HS-27A (cell line): ENCODE data around the gene TNFRSF8.

Experiments
- DNase-seq: peaks from one replicate; pipeline ENCODE4 v3.0.0-alpha.2; 2012; ENCODE audit warnings: low read depth, missing footprints

TNFRSF8 gene

GRCh38 chr1:12159816-12160215 is 96.7 kb downstream of the TNFRSF8 start:
- no peak for DNase-seq

GRCh38 chr1:12161324-12161661 is 98.2 kb downstream of the TNFRSF8 start:
- no peak for DNase-seq

- DNase-seq = peak; percentile 85
Measured at GRCh38 chr1:12161662-12162458, 98.8 kb downstream of the TNFRSF8 start.

DNA sequence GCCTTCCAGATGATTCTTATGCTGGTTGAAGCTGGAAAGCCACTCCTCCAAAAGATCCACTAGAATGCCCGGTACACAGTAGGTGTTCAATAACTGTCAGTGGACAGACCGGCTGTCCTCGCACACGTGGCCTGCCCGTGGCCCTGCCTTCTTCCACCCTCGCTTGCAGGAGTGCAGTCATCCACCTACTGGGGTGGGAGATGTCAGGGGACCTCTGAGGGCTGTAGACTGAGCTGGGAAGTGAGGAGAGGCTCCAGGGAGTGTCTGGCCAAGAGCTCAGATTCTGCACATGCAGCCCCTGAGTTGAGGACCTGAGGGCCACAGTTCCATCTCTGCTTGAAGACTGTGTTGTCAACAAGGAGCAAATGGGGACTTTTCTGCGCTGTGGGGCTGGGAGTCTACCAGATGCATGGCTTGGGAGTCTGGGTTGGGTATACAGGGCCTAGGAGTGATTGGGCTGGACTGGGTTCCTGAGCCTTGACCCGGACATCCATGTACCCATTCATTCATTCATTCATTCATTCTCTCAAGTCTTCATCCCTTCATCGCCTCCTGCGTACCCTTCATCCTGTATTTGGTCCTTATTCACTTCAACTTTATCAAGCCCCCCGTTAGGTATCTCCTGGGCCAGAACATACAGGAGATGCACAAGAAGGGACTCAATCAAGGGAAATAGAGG is 99.5 kb downstream of the TNFRSF8 start:
- no peak for DNase-seq

DNA sequence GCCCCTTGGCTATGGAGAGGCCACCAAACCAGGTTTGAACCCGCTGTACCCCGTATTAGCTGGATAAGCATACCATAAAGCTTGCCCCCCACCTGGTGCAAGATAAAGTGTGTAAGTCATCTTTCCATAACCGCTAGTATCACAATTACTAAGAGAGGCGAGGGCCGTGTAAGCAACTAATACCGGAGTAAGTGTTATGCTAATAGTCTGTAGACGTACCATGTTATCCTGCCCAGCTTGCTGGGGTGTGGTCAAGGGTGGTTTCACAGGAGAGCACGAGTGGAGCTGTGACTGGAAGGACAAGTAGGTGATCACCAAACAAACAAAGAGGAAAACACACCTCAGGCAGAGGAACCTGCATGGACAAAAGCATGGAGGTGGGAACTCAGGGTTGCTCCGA is 100.1 kb downstream of the TNFRSF8 start:
- DNase-seq = no peak

DNA sequence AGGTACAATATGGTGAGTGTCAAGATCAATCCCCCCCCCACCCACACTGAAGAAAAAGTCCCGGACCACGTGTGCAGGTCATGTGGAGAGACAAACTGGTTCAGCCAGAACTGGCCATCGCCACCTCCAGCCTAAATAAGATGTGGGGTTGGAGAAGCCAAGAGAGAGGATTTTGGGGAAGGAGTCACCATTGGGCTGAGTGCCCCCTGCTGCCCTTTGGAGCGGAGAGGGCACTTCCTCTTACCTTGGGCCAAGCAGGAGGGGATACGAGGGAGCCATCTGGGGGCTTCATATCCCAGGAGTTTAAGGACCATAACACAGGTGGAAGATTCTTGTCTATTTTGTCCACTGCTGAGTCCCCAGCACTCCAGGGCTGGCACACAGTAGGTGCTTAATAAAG is 101.1 kb downstream of the TNFRSF8 start:
- no peak for DNase-seq

DNA sequence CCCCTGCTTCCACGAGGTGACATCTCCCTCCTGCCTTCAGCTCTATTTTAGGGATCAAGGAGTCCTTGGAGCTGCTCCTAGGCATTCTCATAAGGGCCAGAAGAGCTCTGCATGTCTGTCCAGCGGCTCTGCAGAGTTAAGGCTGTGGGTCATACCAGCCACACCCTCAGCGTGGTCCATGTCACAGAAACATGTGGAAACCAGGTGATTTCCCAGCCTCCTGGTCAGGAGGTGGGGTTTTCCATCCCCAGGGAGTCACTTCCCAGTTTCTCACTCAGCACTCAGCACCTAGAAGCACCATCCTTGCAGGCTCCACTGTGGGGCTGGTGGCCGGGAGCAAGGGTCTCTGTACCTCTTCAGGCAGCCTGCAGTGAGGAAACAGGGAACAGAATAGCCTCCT is 102.2 kb downstream of the TNFRSF8 start:
- DNase-seq = no peak

DNA sequence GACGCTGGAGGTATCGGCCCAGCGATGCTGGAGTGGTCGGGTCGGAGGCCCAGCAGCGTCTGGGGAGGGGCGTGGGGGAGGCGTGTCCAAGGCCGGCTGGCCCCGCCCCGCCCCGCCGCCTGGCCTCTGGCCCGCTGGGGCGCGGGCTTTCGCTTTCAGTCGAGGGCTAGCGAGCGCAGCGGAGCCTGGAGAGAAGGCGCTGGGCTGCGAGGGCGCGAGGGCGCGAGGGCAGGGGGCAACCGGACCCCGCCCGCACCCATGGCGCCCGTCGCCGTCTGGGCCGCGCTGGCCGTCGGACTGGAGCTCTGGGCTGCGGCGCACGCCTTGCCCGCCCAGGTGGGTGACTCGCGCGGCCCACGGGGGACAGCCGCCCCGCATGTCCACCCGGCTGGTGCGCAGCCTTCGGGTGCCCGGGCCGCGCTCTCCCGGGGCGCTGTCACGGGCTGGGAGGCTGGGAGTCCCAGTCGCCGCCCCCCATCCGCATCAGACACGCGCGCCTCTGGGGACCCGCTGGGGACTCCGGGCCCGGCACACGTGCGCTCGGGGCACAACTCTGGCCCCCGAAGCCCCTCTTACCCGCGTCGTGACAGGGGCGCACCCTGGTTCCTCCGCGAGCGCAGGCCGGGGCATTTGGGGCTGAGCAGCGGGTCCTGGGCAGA is 103.9 kb downstream of the TNFRSF8 start, which contains the start of gene TNFRSF1B:
TNFRSF1B (plus strand) TSS at position 158 of the 659 bp plus-strand sequence; CDS start at position 259, 101 bp downstream.
- DNase-seq = no peak

DNA sequence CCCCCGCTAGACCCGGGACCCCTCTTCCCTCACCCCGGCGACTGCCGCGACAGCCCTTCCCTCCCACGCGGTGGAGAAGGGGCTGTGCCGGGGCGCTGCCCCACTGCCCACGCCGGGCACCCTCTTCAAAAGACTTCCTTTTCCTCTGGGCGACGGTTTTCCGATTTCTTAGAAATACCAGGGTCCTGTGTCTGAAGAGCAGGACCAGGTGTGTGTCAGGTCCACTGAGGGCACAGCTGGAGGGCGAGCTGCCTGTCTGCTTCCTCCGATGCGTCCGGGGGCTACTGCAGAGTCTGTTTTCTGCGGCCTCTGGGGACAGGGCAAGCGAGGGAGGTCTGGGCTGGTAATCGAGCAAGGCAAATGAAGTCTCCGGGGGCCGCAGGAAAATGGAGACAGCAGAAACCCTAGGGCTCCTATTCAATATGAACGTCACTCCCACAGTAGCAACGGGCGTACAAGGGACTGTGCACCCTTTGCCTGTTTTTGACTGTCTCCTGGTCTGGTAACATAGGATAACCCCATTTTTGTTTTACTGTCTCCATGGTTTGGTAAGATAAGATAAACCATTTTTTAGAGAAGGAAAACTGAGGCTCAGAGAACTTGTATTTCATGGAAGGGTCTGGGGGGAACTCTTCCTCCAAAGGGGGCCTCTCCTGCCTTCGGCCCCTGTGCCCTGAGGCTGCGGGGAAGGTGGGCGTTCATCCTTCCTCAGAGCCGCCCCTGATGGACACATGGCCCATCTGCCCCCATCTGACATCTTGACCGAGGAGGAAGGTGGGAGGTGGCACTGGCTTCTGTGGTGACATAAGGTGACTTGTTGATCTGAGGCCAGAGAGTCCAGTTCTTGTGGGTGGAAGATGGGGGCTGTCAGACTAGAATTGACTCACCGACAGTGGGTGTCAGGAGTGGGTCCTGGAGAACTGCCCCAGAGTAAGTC is 104.7 kb downstream of the TNFRSF8 start:
- no peak for DNase-seq

- no peak for DNase-seq
Measured at GRCh38 chr1:12168451-12169160, 105.5 kb downstream of the TNFRSF8 start.

DNA sequence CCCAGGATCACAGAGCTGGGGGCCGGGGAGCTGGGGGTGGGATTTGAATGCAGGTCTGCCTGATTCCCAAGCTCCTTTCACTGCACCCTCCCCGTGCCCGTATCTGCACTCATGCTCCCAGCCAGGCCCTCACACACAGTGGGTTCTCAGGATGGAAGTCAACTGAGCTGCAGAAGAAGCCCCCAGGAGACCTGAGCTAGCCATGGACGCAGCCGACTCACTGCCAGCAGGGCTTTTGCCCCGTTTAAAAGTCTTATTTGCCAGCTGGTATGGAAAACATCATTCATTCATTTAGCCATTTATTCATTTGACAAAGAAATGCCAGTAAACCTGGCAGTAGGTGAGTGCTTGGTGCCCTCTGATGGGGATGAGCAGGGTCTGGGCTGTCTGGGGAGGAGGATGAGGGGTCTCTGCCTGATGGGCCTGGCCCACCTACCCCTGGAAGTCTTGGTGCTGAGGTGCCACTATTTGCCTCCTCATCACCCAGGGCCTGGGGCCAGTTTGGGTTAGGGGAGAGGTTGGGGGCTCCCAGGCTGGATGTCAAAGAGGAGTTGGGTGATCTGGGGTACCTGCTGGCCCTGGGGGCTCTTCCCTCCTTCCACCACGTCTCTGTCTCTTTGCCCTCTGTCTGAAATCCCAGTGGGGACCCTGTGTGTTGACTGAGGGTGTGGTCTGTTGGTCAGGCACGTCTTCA is 106.5 kb downstream of the TNFRSF8 start:
- DNase-seq = no peak

DNA sequence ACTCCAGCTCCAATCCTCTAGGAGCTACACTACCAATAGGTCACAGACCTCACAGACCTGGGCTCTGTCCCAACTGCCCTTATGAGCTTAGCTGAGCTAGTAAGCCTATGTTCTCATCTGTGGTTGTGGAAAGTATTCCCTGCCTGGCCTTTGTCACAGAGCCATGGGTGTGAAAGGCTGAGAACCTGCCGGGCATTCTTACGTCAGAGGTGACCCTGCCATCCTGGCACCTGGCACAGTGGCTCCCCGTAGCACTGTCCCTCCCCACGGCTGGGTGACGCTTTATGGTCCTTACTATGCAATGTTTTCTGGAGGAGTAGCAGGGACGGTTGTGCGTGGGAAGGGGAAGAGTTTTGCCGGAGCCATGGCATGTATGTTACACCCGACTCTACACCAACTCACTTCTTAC is 107.2 kb downstream of the TNFRSF8 start:
- DNase-seq = no peak

DNA sequence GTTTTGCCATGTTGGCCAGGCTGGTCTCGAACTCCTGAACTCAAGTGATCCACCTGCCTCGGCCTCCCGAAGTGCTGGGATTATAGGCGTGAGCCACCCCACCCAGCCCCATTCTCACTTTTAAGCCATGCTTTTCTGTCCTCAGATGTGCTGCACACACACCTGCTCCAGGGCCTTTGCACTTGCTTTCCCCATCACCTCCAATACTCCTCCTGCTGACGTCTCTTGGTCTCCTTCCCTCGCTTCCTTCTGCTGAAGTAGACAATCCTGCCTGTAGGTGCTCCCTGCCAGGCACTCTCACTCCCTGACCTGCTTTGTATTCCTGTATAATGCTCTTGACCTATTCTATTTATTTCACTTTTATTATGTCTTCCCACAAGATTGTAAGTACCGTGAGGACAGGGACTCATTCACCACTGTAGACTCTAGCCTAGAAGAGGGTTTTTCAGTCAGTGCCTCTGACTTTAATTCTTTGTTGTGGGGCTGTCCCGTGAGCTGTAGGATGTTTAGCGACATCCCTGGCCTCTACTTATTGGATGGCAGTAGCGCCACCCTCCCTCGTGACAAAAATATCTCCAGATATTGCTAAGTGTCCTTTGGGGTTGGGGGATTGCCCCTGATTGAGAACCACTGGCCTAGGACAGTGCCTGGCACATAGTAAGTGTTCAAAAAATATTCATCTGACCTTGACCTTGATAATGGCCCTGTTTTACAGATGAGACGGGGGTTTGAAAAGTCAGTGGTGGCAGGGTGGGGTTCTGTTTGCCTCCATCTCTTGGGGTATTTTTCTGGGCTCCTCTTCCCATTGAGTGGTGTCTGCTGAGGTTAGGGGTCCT is 108.3 kb downstream of the TNFRSF8 start:
- no peak for DNase-seq

DNA sequence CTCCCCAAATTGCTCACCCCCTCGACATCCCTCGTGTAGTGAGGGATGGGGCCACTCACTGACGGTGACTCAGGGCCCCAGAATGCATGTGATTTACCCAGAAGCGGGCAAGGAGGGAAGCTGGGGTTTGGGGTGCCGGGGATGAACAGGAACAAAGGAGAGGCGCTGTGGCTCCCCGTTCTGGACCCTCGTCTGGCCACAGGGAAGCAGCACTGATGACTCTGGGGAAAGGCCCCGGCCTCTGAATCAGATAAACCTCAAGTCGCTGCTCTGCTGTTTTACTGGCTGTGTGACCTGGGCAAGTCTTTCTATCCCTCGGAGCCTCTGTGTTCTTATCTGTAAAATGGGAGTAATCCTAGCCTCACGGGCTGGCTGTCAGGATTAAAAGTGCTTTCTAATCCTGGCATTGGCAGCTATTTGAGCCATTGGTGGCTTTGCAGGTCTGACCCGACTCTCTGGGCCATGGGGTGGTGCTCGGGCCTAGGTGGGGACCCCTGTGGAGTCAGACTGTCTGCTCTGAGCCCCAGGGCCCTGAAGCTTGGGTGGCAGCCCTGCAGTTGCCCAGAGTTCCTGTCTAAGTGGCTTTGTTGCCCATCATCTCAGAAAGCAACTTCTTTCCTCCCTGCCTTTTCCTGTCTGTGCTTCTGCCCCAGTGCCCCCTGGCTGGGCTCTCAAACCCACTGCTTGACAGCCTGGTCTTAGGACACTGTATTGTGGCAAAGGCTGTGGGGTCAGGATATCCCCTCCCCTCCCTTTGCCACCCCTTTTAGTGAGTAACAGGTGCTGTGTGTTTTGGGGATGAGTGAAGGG is 109.1 kb downstream of the TNFRSF8 start:
- no peak for DNase-seq

DNA sequence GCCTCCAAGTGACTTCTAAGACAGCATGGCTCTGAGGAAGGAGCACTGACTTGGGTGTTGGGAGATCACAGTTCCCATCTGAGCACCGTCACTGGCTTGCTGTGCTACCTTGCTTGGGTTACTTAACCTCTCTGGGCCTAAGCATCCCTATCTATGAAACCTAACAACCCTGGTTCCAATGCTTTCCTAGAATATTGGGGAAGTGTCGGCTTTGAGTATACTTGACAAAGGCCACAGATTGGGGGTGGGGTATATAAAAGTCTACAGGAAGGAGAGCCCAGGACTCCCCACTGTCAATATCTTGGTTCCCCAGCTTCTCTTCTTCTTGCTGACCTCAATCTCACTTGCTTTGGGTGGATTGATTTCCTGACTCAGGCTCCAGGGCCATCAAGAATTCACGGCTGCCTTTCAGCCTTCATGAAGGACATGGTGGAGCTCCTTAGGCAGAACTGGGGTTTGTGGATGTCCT is 110.0 kb downstream of the TNFRSF8 start:
- DNase-seq = no peak

DNA sequence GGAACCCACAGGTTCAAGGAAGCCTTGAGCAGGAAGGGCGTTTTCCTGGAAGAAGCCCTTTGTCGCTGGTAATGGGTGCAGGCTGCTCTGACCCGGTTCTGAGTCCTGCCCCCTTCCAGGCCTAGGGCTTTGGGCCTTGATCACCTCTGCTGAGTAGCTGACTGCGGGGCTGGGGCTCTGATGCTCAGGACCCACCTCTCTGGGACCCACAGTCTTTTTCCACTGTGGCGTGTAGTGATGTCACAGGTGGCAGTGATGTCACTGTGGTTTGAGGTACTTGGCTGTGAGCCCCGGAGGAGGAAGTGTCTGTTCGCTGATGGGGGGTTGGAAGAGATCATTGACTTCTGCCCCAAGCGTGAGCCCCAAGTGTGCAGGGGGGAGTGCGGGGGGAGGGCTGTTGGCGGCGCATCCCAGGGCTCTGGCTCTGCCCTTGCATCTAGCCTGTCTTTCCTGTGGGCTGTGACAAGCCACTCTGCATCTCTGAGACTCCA is 110.6 kb downstream of the TNFRSF8 start:
- no peak for DNase-seq

DNA sequence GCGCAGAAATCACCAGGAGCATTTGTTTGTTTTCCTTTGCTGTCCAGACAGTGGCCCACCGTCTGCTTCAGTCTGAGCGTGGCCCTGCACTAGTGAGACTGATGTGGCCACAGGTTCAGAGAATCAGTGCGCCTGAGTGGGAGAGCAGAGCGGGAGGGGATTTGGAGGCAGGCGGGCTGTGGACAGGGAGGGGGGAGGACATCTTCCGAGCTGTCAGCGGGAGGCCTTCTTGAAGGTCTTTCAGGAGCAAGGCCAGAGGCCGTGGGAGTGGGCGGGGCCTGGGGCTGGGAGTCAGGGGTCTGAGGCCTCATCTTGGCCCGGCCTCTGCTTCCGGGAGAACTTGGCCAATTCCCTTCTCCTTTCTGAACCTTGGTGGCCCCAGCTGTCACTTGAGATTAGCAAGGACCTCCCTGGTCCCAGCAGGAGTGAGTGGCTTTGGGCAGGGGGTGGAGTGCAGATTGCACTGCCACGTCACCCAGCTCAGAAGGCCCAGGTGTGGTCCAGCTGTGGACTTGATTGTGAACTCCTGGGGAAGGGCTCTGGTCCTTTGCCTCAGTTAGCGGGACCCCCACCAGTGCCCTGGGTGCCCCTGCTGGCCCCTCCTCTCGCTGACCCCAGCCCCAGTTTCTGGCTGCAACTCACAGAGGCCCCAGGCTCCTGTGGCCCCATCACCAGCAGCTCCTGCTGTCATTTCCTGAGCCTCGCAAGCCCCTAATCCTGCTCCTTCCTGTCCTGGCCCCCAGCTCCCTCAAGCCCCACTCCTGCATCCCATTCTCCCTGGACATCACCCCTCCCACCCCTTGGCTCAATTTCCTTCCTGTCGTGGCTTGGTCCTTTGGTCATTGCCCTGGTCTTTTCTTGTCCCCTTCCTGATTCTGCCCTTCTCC is 112.1 kb downstream of the TNFRSF8 start:
- DNase-seq = no peak
